GM21423 (cell line): Measurements from ENCODE around the gene GPR15.

Source experiments
- ATAC-seq: cut with Tn5 transposase; IDR thresholded peaks from one replicate; pipeline ENCODE4 v1.9.1; 2021; ENCODE audit warnings: mild to moderate bottlenecking, moderate library complexity; ENCODE audit not compliant: unreplicated experiment

The GPR15 gene

DNA sequence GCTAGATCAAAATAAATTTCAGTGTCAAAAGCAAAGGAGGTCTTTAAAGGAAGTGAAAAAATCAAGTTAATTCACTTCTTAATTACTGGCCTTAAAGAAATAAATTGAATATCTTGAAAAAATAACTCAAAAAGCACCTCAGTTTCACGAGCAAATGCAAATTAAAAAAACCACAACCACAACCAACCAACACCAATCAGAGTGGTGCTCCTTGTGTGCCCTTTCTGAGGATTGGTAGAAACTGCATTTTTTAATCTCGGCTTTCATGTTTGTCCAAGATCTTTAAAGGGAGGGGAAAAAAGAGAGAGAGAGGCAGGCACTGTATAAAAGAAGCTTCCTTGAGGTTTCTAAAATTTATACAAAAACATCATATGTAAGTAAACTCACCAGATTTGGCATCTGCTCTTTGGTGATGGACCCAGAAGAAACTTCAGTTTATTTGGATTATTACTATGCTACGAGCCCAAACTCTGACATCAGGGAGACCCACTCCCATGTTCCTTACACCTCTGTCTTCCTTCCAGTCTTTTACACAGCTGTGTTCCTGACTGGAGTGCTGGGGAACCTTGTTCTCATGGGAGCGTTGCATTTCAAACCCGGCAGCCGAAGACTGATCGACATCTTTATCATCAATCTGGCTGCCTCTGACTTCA lies at the start of gene GPR15:
TSS of gene GPR15 (plus strand) at position 357 of the 653 bp plus-strand sequence. CDS start at position 413, 56 bp downstream.
- no peak for ATAC-seq

DNA sequence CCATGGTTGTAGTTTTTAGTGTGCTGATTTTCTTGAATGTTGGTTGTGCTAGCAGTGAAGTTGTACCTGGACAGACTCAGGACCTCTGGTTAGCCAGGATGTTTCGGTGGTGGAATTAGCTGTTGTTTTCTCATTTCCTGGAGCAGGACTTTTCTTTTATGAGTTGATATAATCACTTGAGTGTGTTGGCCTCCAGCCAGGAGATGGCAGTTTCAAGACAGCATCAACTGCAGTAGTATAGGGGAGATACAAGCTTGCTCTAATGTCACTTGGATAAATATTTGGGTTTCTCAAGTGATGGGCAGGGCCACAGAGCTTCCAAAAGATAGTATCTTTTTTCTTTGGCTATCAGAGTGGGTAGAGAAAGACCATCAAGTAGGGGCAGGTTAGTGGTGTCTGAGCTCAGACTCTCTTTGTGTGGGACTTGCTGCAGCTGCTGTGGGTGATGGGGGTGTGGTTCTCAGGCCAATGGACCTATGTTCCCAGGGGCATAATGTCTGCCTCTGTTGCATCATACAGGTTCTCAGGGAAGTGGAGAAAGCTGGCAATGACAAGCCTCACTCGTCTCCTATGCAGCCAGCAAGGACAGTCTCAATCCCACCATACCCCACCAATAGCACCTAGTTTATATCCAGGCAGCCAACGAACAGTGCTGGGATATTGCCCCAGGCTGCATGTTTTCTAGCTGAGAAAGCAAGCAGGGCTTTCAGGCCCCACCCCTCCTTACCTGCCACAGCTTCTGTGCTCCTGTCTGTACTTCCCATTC lies 48.9 kb upstream of the GPR15 start:
- ATAC-seq: no peak

DNA sequence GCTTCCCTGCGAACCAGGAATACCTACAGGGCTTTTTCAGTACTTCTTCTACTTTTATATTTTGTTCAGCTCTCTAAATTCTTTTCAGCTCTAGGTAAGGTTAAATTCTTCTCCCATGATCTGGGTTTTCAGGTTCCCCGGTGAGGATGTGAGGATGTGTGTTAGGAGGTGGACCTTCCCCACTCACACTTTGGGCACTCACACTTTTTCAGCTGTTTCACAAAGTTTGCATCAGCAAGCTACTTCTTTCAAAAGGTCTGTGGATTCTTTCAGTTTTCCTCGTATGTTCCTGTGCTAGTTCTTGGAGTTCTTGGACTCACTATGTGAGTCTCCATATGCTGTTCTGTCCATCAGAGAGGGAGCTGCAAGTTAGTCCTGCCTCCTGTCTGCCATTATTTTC lies 48.2 kb upstream of the GPR15 start:
- ATAC-seq: no peak

DNA sequence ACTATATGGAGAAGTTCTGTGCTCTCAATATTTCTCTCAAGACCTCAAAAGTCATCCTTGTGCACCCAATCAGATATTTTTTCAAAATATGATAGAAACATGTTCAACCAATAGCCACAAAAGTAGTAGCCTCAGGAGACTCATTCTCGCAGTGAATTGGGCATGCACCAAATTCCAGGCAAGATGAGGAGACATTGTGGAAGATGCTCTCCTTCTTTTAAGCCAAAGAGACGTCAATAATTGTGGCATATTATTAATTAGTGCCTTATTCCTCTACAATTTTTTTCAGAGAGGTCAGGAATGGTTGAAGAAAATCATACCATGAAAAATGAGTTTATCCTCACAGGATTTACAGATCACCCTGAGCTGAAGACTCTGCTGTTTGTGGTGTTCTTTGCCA lies 34.4 kb upstream of the GPR15 start, which contains the start of gene OR5K2:
TSS of gene OR5K2 (plus strand) at position 301 of the 400 bp plus-strand sequence. CDS start at position 301, 0 bp downstream.
- ATAC-seq: no peak

DNA sequence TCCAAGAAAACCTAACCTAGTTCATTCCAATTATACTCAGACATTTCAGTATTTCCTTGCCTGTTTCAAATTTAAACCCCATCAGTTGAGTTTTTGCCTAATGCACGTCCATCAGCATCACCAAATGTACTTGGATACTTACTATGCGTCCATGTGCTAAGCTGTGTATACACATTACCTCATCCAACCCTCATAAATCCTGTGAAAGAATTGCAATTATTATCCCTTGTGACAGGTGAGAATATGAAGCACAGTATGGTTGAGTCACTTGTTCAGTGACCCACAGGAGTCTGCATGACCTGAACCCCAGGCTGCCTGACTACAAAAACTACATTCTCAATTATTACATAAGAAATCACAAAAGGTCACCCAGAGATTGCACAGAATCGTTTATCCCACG lies 31.8 kb upstream of the GPR15 start:
- ATAC-seq: no peak

DNA sequence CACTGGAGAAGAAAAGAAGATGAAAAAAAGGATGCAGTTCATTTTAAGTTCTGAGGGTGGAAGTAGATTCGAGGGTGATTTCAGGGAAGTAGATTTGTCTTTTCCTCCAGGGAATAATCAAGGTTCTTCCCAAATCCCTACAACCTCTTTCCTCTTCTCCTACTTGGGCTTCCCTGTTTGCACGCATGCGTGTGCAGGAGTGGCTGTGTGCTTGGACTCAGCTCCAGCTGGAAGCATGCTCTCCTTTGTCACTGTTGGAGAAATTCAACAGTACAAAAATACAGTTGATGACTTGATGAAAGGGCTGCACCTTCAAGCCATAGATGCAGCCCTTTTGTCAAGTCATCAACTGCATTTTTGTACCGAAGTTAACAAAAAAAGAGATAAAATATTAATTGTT lies 30.5 kb upstream of the GPR15 start:
- no peak for ATAC-seq

DNA sequence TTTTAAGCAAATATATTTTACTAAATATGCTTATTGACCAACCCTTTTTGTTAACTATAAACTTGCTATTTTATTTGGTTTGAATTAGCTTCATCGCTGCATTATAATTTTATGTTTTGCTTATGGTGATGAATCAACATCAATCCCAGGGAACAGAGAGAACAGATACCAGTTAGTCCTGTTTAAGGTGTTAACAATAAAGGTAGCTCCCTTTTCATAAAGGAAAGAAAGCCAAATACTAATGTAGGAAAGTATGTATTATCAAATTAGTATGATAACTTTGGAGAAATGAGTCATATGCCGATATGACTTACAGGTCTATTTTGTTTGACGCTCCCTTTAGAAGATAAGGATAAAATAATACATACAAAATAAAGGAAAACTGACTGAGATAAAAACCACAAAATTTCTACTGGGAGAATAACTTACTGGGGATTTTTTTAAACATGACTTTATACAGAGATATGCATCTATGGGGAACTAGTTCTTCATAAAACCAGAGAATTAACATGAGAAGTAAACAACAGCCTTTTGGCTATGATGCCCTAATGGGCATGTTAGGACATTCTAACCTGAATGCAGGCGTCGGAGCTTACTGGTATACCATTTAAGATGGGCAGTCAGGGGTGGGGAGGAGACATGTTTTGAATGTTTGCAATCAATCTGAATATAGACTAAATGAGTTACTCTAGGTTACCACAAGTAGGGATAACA lies 29.8 kb upstream of the GPR15 start:
- ATAC-seq: no peak

DNA sequence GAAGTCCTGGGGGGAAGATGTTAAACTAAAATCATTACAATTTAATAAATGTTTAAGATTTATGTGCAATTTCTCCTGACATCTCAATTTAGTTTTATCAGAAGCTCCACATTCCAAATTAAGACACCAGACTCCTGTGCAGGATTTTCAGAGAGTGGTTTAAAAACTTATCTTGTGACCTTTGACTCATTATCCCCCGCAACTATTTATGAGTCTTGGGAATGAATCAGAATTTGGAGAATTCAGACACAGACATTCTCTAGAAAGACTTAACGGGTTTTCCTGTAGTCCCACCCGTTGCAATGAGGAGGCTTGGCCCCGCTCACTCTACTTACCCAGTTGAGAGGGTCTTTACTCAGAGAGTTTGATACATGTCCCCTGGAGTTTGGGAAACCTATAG lies 27.2 kb upstream of the GPR15 start:
- ATAC-seq: no peak

DNA sequence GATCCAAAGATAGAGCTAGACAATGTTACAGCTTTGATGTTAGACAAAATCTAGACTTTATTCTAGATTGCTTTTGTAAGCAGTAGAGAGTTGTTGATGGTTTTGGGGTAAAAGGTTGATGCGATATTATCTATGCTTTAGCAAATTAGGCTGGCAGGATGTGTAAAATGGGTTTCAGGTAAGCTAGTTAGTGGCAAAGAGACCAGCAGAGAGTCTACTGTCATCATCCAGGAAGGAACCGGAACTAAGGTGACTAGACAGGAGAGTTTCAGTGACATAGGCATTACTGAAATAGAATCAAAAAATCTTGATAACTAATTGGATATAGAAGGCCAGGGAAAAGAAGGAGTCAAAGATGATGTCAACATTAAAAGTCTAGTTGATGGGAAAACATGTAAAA lies 23.2 kb upstream of the GPR15 start:
- ATAC-seq: no peak

DNA sequence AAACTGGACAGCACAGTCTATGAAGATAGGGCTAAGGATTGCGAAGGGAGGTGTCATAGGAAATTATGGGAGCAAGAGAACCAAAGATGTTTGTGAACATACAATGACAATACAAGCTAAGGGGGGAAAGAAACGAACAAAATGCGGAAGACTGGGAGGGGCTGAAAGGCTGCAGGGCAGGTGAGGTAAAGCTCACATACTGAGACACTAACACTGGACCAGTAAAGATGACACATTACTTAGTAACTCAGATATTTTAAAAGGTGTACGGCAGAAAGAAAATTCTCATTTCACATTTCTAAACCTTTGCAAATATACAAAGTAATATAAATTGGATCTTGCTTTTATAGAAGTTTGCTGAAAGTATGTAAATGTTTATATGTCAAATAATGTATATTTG lies 19.2 kb upstream of the GPR15 start:
- no peak for ATAC-seq

DNA sequence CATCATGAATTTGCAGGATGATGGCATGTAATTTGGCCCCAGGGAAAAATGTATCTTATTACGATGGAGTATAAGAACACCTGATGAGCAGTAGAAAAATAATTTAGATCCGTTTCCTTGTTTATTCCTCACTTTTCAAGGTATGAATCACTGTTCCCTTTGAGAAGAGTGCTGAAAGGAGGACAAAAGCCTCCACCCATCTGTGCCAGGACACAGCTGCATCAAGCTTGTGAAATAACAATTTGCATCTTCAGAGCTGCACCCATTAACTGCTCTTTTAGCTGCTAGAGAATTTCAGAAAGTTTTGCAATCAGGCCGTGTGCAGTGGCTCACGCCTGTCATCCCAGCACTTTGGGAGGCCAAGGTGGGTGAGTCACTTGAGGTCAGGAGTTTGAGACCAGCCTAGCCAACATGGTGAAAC lies 18.7 kb upstream of the GPR15 start:
- no peak for ATAC-seq

DNA sequence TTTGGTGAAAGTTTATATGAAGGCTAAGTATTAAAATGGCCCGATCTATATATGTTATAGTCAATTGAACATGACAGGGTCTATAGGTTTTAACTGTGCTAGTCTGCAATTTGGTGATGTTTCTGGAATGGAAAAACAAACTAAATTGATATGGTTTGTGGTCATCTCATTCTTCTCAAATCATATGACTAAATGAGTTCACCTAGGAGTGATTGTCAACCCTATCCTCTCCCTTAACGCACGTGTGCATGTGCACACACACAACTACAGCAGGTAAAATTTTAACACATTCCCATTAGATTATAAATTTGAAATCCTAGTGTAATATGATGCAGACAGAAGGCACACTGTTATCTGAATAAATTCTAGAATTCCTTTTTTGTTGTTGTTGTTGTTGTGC lies 18.0 kb upstream of the GPR15 start:
- ATAC-seq: no peak

DNA sequence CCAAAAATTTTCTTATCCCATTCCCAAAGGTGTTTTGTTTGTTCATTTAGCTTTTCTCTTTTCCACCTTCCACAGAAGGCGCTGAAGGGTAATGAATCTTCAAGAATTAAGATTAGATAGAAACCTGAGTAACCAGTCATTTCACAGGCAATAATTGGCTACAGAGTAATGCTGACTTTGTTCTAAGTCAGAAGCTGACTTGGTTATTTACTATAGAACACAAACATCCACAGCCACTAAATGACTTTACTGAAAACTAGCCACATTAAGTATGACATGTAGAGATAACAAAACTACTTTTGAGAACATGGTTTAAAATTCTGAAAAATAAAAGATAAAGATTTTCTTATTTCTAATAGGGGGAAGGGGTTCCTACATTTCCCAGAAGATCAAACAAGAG lies 16.8 kb upstream of the GPR15 start:
- ATAC-seq: no peak

DNA sequence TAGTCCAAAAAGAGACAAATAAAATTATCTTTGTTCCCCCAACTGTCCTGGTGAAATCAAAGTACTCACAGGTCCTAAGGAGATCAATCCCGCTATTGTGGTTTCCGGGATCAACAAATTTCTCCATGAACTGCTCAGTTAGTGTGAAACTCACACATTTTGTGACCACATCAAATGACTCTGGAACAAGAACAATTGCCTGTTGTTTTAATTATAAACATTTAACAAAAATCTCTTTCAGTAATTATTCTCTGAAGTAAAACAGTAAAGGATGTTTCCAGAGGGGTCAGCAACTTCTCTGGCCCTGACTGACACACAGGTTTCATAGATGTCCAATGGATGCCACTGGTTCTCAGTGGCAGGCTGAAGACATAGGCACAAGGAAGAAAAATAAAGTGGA lies 13.0 kb upstream of the GPR15 start:
- no peak for ATAC-seq

DNA sequence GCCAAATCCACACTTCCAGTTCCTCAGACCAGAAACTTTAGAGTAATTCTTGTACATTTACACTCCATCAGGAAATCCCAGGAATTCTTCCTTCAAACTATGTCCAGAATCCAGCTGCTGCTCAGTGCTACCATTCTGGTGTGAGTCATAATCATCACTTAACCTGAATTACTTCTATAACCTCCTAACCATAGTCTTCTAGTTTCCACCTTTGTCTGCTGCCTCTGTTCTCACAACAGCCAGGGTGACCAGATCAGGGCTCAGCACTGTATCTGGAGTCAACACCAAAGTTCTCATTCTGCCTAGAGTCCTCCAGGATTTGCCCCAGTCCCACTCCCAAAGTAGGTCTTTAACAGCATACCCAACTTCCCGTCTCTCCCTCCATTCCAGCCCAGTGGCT lies 12.4 kb upstream of the GPR15 start:
- no peak for ATAC-seq

DNA sequence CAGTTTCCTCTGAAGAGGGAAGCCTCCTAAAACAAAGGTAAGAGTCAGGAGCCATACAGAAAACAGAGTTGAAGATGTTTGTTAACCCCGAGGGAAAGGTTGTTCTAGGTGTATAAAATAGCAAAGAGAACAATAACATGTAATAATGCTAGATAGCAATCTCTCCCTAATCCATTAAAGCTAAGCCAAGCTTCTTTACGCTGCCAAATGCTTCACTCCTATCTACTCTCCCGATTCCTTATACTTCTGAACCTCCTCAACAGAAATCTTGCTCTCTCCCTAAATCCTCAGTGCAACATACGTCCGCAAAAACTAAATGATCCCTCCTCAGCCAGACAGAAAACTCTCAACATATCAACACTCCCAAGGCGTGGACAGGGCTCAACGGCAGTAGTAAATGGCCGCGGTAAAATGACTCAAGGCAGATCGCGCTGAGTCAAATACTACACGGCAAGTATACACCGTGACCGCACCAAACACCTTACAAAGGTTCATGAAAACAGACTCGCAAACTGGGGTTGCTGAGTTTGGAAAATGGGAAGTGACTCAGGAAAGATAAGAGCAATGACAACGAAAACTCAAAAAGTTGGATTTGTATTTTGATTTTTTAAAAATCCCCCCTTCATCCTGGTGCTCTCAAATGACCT lies 9.8 kb upstream of the GPR15 start:
- ATAC-seq: peak; percentile 37

DNA sequence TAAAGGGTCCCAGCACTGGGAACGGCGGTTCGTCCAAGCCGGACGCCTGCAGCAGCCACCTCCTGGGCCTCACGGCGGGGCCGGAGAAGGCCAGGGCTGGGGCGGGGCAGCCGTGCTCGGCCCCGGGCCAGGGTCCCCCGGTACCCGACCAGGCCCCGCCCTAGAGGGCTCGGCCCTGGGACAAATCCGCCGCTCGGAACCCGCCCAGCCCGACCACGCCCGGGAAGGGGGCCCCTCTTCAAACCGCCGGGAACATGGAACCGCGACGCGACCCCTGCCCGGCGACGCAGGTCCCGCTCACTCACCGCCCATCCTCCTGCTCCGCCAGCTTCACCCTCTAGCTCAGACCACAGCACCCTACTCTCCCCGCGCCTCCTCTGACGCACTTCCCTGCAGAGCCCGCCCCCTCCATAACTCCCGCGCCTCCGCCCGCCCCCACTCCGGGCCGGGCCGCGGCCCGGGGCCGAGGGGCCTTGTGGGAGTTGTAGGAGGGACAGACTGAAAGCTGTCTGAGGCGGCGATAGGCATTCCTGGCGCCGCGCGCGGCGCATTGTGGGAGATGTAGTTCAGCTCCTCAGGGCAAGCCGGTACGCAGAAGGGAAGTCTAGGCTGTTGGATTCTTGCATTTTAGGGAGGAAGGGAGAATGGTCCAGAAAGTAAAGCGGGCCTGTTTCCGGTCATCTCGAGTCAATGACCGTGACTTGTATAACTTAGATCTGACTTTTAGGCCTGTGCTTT lies 9.1 kb upstream of the GPR15 start, which contains the start of gene CLDND1:
TSS of gene CLDND1 (minus strand) at position 359 of the 738 bp plus-strand sequence. CDS start 1,478 bp downstream, outside the sequence.
- ATAC-seq: peak; percentile 89

DNA sequence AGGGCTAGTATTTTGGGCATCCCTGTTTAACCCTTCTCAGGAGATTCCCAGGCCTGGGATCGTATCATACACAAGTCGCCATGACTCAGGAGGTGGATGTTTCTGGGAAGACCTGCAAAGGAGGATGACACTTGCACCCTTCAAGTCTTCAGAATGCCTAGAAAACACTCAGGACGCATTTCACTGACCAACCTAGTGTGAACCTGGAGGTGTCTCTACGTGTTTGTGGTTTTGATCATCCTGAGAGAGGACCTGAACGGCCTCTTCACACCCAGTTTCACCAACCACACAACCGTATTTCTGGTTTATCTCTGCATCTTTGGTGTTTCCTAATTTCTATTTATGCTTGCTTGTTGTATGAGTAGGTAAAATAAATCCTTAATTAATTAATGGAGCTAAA lies 6.3 kb upstream of the GPR15 start:
- ATAC-seq: no peak

DNA sequence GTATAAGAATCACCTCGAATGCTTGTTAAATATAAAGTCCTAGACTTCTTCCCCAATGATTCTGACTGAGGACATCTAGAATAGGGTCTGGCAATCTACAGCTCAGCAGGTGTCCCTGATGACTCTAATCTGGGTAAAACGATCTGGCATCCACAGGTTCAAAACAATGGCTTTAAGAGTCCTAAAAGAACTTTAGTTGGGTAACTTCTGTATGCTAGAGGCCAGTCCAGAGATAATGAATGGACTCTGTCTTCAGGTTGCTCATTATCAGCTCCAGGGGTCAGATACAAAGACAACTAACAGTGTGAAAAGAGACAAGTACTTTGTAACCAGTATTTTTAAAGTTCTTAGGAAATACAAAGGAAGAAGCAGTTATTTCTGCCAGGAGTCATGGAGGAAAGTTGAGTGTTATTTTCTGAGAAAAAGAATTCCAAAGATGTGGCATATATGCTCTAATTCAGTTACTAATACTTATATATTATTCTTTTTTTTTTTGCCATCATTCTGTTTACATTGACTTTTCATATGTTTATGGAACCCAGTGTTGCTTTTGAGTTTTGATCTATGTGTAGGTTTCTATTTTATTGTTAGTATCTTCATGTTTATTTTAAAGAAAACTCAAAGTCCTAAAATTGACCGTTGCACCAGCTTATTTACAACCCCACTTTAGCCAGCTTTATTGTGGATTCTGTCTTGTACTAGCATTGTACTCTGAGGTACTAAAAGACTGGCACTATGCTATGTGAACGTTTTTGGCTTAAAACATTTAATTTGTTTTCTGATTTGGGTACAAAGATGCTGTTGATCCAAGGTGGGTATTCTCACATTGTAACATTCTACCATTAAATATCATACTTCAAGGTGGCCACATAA lies 3.1 kb upstream of the GPR15 start:
- ATAC-seq: no peak
